Omental fat pad (tissue), 4 donors: ENCODE data around the gene FJX1. TPM values are rescaled to one million over a fixed set of nuclear protein-coding genes. Genes with fewer than 3 reads are reported as not detected.

ENCODE experiments used
- ATAC-seq: fragments of 150-250 bp; one replicate; pipeline ENCODE4 v1.9.1; 2016; ENCODE audit warnings: mild to moderate bottlenecking, moderate library complexity; ENCODE audit not compliant: low FRiP score
- DNase-seq: peaks from one replicate; pipeline ENCODE4 v3.0.0-alpha.2; 2019; ENCODE audit warnings: low spot score
- total RNA-seq, 4 donors: library from RNA; depleted of rRNA; stranded (reverse); fragments of >200 nt; gene quantifications; one replicate each; pipeline ENCODE4 v1.1.0, GENCODE V29; 2016
- TF ChIP-seq, protein P1 (sequence below), 3 donors: fragments of 450-650 bp; IDR thresholded peaks; one replicate each; pipeline ENCODE4 v1.5.1; 2016 to 2017; ENCODE audit warnings: antibody characterized with exemption in 3 of 3, mild to moderate bottlenecking in 3 of 3, moderate library complexity in 2 of 3

The FJX1 gene, protein sequence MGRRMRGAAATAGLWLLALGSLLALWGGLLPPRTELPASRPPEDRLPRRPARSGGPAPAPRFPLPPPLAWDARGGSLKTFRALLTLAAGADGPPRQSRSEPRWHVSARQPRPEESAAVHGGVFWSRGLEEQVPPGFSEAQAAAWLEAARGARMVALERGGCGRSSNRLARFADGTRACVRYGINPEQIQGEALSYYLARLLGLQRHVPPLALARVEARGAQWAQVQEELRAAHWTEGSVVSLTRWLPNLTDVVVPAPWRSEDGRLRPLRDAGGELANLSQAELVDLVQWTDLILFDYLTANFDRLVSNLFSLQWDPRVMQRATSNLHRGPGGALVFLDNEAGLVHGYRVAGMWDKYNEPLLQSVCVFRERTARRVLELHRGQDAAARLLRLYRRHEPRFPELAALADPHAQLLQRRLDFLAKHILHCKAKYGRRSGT
- total RNA-seq = 10 to 100 TPM in 2 of 4 donors, 1 to 10 TPM in 2; 3.3 to 48.4 (median 9.4) TPM

DNA sequence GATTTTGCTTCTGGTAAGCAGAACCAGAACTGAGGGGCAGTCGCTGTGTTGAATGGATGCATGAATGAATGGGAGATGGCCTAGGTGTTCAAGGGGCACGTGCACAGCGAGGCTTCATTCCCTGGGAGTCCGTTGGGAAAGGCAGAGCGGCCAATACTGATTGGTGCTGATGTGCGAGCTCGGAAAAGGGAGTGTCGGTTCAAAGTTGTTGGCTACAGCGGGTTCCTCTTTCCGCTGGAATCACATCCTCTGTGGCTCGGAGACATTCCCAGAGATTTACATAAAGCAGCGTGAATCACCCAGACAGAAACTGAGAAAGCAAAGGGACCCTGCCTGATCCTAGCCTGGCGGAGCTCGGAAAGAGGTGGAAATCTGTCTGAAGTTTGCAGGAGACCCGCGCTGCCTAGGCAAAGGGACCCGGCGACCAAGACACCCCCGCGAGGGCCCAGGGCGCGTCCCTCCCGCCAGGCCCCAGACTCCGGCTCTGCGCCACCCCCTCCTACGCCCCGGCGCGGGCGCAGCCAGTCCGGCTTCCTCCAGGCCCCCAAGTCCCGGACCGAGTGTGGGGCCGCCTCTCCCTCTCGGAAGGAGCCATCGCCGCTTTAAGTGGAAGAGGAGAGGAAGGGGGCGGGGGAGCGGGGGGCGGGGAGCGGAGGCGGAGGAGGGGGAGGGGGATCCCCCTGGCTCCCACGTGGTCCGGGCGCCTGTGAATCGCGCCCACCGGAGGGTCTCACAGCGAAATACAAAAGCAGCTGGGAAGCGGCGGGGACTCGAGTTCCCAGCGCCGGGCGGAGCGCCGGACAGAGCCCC lies at the start of gene FJX1:
FJX1 (plus strand) TSS at position 774 of the 810 bp plus-strand sequence. CDS start 177 bp downstream, outside the sequence.
- DNase-seq = no peak
- ATAC-seq = peak; percentile 69
- TF ChIP-seq, protein P1, sequence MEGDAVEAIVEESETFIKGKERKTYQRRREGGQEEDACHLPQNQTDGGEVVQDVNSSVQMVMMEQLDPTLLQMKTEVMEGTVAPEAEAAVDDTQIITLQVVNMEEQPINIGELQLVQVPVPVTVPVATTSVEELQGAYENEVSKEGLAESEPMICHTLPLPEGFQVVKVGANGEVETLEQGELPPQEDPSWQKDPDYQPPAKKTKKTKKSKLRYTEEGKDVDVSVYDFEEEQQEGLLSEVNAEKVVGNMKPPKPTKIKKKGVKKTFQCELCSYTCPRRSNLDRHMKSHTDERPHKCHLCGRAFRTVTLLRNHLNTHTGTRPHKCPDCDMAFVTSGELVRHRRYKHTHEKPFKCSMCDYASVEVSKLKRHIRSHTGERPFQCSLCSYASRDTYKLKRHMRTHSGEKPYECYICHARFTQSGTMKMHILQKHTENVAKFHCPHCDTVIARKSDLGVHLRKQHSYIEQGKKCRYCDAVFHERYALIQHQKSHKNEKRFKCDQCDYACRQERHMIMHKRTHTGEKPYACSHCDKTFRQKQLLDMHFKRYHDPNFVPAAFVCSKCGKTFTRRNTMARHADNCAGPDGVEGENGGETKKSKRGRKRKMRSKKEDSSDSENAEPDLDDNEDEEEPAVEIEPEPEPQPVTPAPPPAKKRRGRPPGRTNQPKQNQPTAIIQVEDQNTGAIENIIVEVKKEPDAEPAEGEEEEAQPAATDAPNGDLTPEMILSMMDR (IDR thresholded peaks at IDR 0.05) = no peak

DNA sequence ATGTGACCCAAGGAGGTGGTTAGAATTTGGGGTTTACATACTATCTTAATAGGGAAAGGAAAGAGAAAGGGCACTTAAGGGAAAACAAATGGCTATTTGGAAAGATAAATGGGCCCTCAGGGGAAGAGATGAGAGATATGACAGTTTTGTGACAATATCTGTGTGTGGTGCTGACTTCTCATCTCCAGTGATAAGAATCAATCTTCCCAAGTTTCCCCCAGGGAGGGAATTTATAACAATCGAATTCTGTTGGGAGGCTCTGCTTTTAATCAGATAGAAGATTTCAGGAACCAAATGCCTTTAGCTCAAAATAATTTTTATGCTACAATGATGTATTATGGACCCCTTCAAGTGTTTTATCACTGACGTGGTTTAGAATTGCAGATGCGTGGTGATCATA lies 46.6 kb upstream of the FJX1 start:
- TF ChIP-seq, protein P1 (IDR thresholded peaks at IDR 0.05) = no peak
- DNase-seq = no peak
- ATAC-seq = no peak

DNA sequence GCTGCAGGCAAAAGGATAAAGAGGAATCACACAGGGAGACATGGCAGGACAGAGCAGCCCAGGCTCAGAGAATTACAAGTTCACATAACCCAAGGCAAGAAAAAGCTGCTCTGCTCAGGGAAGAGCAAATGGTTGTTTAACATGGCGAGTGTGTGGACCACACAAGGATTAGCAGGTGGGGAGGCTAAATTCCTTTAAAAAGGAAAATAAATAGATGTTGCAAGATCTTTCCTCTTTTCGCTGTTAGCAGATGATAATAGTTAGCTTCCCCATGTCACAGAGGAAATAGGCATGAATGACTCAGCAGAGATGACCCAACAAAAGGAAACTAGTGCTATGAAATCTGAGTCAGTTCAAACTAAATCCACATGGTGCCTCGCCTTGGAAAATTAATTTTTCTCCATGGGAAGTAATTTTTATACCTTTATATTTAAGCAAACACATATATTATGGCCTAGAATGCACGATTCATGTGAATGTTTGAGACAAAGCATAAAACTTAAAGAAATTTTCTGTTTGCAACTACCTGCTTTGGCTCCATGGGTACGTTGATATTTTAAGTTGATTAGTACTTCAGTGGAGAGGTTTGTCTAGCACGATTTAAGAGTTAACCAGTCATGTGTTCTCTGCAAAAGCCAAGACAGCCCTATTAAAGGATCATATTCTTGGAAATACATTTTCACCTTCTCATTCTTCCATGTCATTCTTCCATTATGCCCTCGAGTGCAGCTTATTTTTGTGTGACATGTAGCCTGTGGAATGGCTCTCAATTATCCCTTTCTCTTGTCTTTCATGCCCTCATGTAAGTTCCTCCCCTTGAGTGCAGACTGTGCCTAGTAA lies 38.5 kb upstream of the FJX1 start:
- TF ChIP-seq, protein P1 (IDR thresholded peaks at IDR 0.05) = no peak
- no peak for DNase-seq

DNA sequence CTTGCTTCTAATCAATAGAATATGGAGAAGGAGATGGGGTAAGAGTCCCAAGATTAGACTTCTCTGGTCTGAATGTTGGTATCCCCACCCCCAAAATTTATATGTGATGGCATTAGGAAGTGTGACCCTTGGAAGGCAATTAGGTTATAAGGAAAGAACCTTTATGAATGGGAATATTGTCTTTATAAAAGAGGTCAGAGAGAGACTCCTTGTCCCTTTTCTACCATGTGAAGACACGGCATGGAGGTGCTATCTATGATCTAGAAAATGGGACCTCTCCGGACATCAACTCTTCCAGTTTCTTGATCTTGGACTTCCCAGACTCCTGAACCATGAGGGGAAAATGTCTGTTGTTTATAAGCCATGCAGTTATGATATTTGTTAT lies 37.9 kb upstream of the FJX1 start:
- ATAC-seq (no peak), DNase-seq (no peak)
- TF ChIP-seq, protein P1 (IDR thresholded peaks at IDR 0.05) = no peak

More for the DNA sequence above, 38.5 kb upstream of the FJX1 start:
- no peak for ATAC-seq

DNA sequence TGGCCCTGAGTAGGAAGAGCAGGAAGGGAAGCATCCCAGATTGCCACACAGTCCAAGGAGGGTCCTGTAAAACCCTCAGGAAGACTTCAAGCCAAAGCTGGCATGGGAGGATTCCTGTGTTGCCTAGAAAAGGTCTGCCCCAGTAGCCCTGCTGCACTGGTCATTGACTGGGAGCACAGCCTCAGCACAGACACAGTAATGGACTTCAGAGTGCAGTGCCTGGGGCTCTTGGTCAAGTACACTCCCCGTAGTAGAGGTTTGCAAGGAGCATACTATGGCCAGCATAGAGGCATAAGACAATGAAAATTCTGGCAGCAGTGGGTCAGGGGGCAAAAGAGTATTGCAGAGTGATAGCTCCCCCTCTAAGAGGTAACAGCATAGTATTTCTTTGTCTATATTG lies 36.2 kb upstream of the FJX1 start:
- ATAC-seq (no peak), DNase-seq (no peak)

DNA sequence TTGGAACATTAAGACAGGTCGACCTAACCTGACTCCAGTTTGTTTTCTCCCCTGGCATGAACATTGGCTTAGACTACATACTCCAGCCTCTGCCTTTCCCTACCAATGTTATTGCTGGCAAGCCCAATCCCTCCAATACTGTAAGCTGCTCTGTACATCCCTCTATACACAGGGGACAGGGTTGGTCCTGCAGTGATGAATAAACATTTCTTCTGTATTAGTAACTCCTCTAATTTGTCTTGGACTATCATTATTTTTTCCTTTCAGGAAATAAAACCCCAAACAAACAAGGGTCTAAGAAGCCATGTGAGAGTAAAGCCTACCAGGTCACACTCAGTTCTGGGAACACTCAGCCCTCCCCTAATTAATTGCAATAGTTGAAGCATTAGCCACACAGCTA lies 35.1 kb upstream of the FJX1 start:
- TF ChIP-seq, protein P1 (IDR thresholded peaks at IDR 0.05) = no peak
- no peak for ATAC-seq
- no peak for DNase-seq

More for the DNA sequence above, 36.2 kb upstream of the FJX1 start:
- TF ChIP-seq, protein P1 (IDR thresholded peaks at IDR 0.05) = no peak
